Large intestine (tissue), 3 donors: ENCODE results near the gene CLECL1. TPM values are rescaled to one million over a fixed set of nuclear protein-coding genes. Genes with fewer than 3 reads are reported as not detected.
"Not testable (repeated sequence)": the region's sequence is repeated elsewhere in the genome, so short reads cannot be mapped to it uniquely, and the experiment has no call there.

ENCODE experiments used
- DNase-seq, 2 donors: peaks; one replicate each; pipeline versions ENCODE4 v3.0.0 to v3.0.0-alpha.2; 2013
- H3K27ac ChIP-seq: one replicate; pipeline ENCODE4 v1.5.1; 2013; ENCODE audit warnings: low read length
- H3K27me3 ChIP-seq: 2 replicates; pipeline ENCODE4 v1.6.1; 2013; ENCODE audit warnings: low read length; ENCODE audit not compliant: control insufficient read depth, insufficient read depth
- H3K36me3 ChIP-seq: 2 replicates; pipeline ENCODE4 v1.6.1; 2013; ENCODE audit warnings: low read length; ENCODE audit not compliant: control insufficient read depth, insufficient read depth
- H3K4me1 ChIP-seq: one replicate; pipeline ENCODE4 v1.6.1; 2013; ENCODE audit warnings: low read length; ENCODE audit not compliant: control insufficient read depth, insufficient read depth
- H3K4me3 ChIP-seq: one replicate; pipeline ENCODE4 v1.5.1; 2013; ENCODE audit warnings: low read length
- H3K9me3 ChIP-seq: one replicate; pipeline ENCODE4 v1.6.1; 2013; ENCODE audit warnings: mild to moderate bottlenecking, low read depth, low read length, moderate library complexity; ENCODE audit not compliant: control insufficient read depth
- WGBS: methylation state at CpG from one replicate; pipeline ENCODE4 v1.1.5; 2013; ENCODE audit warnings: low lambda C conversion rate; ENCODE audit not compliant: insufficient coverage; 5-methylcytosine and 5-hydroxymethylcytosine counted together
- polyA plus RNA-seq: library from polyadenylated mRNA; unstranded; fragments of 120-200 nt; gene quantifications from one replicate; pipeline ENCODE4 v1.2.1, GENCODE V29; 2013

CLECL1 gene
- polyA plus RNA-seq, 1 donor: 0.31 TPM

DNA sequence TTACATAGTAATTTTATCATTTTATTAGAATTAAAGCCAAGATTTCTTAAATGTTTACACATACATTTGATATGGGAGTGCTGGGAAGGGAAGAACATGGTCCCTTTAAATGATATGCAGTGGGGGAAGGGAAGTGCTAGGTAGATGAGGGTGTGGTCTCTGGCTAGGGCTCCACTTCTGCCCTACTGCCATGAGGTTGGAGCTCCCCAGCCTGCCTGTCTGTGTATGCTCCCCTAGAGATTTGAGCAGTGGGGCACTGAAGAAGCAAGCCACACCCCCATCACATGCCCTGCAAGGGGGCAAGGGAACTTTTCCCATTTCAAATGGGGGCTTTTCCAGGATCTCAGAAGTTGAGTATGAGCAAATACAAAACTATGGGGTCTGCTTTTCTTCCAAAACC lies 25.5 kb downstream of the CLECL1 start:
- no peaks in the 10 kb centered on the region for H3K36me3 ChIP-seq
- H3K9me3 ChIP-seq: no peaks in the 10 kb centered on the region
- DNase-seq: no peak
- H3K4me1 ChIP-seq: no peaks in the 10 kb centered on the region
- H3K27ac ChIP-seq: no peak overlapping the region
- H3K27me3 ChIP-seq: no peaks in the 10 kb centered on the region
- H3K4me3 ChIP-seq: no peak overlapping the region

DNA sequence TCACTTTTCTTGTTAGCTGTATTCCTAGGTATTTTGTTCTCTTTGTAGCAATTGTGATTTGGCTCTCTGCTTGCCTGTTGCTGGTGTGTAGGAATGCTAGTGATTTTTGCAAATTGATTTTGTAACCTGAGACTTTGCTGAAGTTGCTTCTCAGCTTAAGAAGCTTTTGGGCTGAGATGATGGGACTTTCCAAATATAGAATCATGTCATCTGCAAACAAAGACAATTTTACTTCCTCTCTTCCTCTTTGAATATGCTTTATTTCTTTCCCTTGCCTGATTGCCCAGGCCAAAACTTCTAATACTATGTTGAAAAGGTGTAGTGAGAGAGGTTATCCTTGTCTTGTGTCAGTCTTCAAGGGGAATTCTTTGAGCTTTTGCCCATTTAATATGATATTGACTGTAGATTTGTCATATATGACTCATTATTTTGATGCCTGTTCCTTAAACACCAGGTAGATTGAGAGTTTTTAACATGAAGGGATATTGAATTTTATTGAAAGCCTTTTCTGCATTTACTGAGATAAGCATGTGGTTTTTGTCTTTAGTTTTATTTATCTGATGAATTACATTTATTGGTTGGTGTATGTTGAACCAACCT lies 26.7 kb downstream of the CLECL1 start:
- no peaks in the 10 kb centered on the region for H3K9me3 ChIP-seq
- H3K4me1 ChIP-seq: no peaks in the 10 kb centered on the region
- no peak for DNase-seq
- no peaks in the 10 kb centered on the region for H3K36me3 ChIP-seq
- H3K27ac ChIP-seq: no peak overlapping the region
- no peaks in the 10 kb centered on the region for H3K27me3 ChIP-seq
- H3K4me3 ChIP-seq: no peak overlapping the region

DNA sequence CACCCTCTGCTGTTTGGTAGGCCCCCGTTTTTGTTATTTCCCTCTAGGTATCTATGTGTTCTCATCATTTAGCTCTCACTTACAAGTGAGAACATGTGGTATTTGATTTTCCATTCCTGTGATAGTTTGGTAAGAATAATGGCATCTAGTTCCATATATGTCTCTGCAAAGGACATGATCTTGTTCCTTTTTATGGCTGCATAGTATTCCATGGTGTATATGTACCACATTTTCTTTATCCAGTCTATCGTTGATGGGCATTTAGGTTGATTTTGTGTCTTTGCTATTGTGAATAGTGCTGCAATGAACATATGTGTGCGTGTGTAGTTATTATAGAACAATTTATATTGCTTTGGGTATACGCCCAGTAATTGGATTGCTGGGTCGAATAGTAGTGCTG lies 28.3 kb downstream of the CLECL1 start:
- not testable (repeated sequence) for H3K27me3 ChIP-seq, H3K27ac ChIP-seq, H3K4me3 ChIP-seq, H3K4me1 ChIP-seq, H3K9me3 ChIP-seq, DNase-seq, H3K36me3 ChIP-seq
- 96% methylated on average over 3 of the region's 5 CpGs for WGBS

DNA sequence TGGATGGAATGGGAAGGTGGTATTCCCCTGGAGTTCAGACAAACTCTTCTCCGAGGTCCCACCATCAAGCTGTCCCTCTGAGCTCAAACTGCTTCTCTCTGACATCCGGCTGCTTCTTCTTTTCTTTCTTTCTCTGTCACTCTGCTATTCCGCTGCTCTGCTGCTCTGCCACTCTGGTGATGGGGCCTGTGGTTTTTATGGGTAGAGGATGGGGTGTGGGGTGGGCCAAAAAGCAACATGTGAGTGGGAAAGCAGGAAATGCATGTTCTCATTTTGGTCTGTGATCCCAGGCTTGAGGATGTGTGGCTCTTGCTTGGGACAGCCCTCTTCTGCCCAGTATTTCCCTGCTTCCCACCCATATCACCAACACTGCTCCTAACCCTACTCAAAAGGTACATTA lies 30.6 kb downstream of the CLECL1 start:
- Histone ChIP-seq H3K4me3 (no peak overlapping the region), H3K27ac (no peak overlapping the region), H3K9me3 (no peaks in the 10 kb centered on the region), H3K27me3 (no peaks in the 10 kb centered on the region), H3K4me1 (no peaks in the 10 kb centered on the region), H3K36me3 (no peaks in the 10 kb centered on the region)
- WGBS: 100% methylated on average over 1 of the region's 3 CpGs
- DNase-seq: no peak

DNA sequence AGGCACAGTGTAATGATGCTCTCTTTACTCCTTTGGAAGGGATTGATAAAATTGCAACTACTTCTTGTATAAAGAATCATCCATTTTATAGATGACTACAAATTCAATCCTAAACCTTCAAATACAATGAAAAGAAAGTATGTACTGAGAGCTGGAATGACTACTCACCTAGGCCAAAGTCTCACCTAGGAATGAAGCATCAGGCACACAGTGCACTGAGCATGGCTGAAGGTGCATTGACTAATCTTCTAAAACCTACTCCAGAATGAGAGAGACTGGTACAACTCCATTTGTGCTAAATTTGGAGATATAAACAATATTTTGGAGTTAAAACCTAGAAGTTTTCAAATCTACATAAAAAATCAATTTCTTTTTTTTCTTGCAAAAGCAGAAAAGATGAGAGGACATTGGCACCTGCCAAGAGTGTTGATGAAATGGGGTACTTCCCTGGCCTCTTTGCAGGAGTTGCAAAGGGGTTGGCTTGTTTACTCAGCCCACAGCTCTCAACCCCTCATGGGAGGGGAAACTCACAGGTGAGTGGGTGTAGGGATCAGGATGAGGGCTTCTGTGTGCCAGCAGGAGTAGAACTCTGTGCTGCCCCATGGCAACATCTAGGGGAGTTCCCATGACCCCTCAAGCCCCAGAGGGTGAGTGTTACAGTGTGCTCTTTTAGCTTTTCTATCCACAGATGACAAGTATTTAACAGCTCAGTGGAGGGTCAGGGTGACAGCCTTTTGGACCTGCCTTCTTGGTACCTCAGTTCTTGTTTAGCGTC lies 31.3 kb downstream of the CLECL1 start:
- Histone ChIP-seq H3K4me1 (no peaks in the 10 kb centered on the region), H3K36me3 (no peaks in the 10 kb centered on the region), H3K4me3 (no peak overlapping the region), H3K27me3 (no peaks in the 10 kb centered on the region), H3K9me3 (no peaks in the 10 kb centered on the region), H3K27ac (no peak overlapping the region)
- WGBS: no CpG with 5 or more reads among the region's 1 CpG
- DNase-seq: no peak

DNA sequence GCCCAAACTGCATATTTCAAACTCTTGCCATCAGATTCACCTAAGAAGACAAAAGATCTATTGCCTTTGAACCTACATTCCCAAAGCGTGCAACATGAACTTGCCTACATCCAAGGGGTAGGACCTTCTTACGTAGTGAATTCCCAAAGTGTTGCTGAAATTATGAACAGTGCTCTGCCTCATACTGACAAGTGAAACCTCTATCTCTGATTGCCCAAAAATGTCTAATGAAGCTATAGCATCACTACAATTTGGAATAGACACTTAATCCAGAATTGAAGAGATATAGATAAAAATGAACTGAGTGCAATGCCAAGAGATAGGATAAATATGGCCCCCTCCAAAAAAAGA lies 32.3 kb downstream of the CLECL1 start:
- H3K9me3 ChIP-seq: no peaks in the 10 kb centered on the region
- 83% methylated on average over 1 of the region's 2 CpGs for WGBS
- H3K4me1 ChIP-seq: no peaks in the 10 kb centered on the region
- H3K27ac ChIP-seq: no peak overlapping the region
- H3K4me3 ChIP-seq: no peak overlapping the region
- no peaks in the 10 kb centered on the region for H3K27me3 ChIP-seq
- no peak for DNase-seq
- peaks cover 2% of the 10 kb centered on the region for H3K36me3 ChIP-seq

DNA sequence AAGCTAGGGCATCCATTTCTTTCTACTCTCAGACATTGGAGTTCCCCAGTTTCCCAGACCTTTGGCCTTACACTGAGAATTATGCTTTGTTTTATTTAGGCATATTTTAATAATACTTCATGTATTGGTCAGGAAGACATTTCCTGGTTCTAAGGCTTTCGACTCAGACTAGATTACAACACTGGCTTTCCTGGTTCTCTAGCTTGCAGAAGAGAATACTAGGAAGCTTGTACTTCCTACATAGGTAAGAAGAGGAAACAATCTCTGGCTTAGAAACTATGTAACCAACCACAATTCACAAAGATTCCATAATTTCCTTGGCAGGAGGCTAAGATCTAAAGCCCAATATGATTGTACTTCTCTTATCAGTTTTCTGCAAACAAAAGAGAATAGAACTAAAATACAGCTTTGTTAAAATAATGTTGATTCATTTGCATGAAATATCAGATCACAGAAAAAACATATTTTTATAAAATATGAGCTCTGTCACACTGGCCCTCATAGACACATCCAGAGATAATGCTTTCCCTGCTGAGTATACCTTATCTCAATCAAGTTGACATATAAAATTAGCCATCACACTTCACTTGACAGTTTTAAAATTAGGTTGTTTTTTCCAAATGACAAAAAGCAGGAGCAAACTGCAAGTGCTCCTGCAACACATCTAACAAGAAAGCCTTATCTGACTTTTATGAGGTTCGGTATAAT lies 32.8 kb downstream of the CLECL1 start:
- H3K36me3 ChIP-seq: peaks cover 6% of the 10 kb centered on the region
- no peak for DNase-seq
- H3K9me3 ChIP-seq: no peaks in the 10 kb centered on the region
- no peaks in the 10 kb centered on the region for H3K4me1 ChIP-seq
- no peak overlapping the region for H3K27ac ChIP-seq
- no CpG with 5 or more reads among the region's 2 CpGs for WGBS
- no peak overlapping the region for H3K4me3 ChIP-seq
- no peaks in the 10 kb centered on the region for H3K27me3 ChIP-seq

DNA sequence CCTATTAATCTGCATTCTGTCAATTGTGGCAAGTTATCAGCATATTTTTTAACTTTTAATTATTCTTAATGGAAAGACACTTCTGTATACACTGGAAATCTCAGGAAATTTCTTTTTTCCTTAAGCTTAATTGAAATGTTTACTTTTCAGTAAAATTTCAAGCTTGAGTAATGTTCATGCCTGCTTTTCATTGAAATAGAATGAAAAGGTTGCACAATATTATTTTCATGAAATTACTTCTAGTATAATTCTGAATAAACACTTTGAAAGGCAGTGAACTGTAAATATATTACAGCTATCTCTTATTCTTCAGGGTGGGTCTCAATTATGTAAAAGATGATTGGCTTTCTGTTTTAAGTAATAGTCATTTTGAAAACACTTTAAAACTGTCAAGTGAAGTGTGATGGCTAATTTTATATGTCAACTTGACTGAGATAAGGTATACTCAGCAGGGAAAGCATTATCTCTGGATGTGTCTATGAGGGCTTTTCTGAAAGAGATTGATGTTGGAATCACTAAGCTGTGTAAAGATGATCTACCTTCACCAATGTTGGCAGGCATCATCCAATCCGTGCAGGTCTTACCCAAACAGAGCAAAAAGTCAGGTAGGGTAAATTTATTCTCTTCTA lies 33.5 kb downstream of the CLECL1 start:
- Histone ChIP-seq H3K27ac (no peak overlapping the region), H3K4me3 (no peak overlapping the region), H3K36me3 (peaks cover 11% of the 10 kb centered on the region), H3K4me1 (no peaks in the 10 kb centered on the region), H3K27me3 (no peaks in the 10 kb centered on the region), H3K9me3 (no peaks in the 10 kb centered on the region)
- DNase-seq: no peak
- WGBS: no CpG with 5 or more reads among the region's 1 CpG

DNA sequence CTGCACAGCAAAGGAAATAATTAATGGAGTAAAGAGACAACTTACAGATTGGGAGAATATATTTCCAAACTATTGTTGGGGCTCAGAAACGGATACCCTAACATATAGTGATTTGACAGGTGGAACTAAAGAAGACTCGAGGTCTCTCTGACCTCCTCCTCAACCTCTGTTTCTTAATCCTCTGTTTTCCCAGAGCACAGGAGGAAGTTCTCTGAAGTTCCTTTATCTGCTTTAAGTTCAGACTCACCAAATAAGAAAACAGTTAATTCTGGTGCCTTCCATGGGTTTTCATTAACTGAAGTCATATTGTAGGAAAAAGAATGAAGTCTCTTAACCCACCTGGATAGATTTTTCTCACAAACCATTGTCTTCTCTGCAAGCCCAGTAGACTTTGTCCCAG lies 34.2 kb downstream of the CLECL1 start:
- Histone ChIP-seq H3K36me3 (peaks cover 11% of the 10 kb centered on the region), H3K4me1 (no peaks in the 10 kb centered on the region), H3K27me3 (no peaks in the 10 kb centered on the region), H3K27ac (no peak overlapping the region), H3K4me3 (no peak overlapping the region), H3K9me3 (no peaks in the 10 kb centered on the region)
- no peak for DNase-seq
- 80% methylated on average over 1 of the region's 2 CpGs for WGBS

DNA sequence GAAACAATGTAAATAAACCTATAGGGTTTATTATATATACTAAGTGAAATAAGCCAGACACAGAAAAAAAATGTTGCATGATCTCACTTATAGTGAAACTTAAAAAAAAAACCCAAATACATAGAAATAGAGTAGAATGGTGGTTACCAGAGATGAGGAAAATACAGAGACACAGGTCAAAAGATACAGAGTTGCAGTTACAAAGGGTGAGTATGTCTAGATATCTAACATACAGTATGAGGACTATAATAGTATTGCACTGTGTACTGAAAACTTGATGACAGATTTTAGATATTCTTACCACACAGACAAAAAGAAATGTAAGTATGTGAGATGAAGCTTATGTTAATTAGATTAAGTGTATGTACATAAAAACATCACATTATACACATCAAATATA lies 35.3 kb downstream of the CLECL1 start:
- H3K27ac ChIP-seq: no peak overlapping the region
- H3K4me1 ChIP-seq: no peaks in the 10 kb centered on the region
- peaks cover 11% of the 10 kb centered on the region for H3K36me3 ChIP-seq
- no peaks in the 10 kb centered on the region for H3K27me3 ChIP-seq
- no peaks in the 10 kb centered on the region for H3K9me3 ChIP-seq
- DNase-seq: no peak
- H3K4me3 ChIP-seq: no peak overlapping the region
